Parathyroid adenoma (tissue), 2 donors: ENCODE results near the gene BIRC2.

Source experiments
- H2AFZ ChIP-seq: fragments of 300-600 bp; sonication (generic); one replicate; pipeline ENCODE4 v1.7.0; 2017; ENCODE audit warnings: antibody characterized with exemption, mild to moderate bottlenecking
- H3K27ac ChIP-seq: fragments of 300-600 bp; sonication (generic); one replicate; pipeline ENCODE4 v1.7.0; 2017
- H3K27me3 ChIP-seq: fragments of 300-600 bp; sonication (generic); one replicate; pipeline ENCODE4 v1.7.0; 2017; ENCODE audit warnings: low read length; ENCODE audit not compliant: control insufficient read depth, insufficient read depth
- H3K36me3 ChIP-seq: fragments of 300-600 bp; sonication (generic); one replicate; pipeline ENCODE4 v1.7.0; 2017; ENCODE audit warnings: low read length; ENCODE audit not compliant: control insufficient read depth, insufficient read depth
- H3K4me1 ChIP-seq: fragments of 300-600 bp; sonication (generic); one replicate; pipeline ENCODE4 v1.7.0; 2017; ENCODE audit warnings: control low read depth
- H3K4me2 ChIP-seq: fragments of 300-600 bp; sonication (generic); one replicate; pipeline ENCODE4 v1.7.0; 2017; ENCODE audit warnings: low read length
- H3K4me3 ChIP-seq: fragments of 300-600 bp; sonication (generic); one replicate; pipeline ENCODE4 v1.7.0; 2017; ENCODE audit warnings: low read depth, low read length
- H3K79me2 ChIP-seq: fragments of 300-600 bp; sonication (generic); one replicate; pipeline ENCODE4 v1.7.0; 2017; ENCODE audit warnings: control low read depth
- H3K9ac ChIP-seq: fragments of 300-600 bp; sonication (generic); one replicate; pipeline ENCODE4 v1.7.0; 2017; ENCODE audit warnings: mild to moderate bottlenecking
- H3K9me3 ChIP-seq: fragments of 300-600 bp; sonication (generic); one replicate; pipeline ENCODE4 v1.7.0; 2017; ENCODE audit warnings: low read length; ENCODE audit not compliant: control insufficient read depth
- CTCF ChIP-seq: fragments of 300-600 bp; sonication (generic); IDR thresholded peaks from one replicate; pipeline ENCODE4 v1.7.0; 2017; ENCODE audit warnings: antibody characterized with exemption, mild to moderate bottlenecking
- donor health status: primary hyperparathyroidism.

BIRC2 gene

GRCh38 chr11:102427068-102427467 is 80.1 kb downstream of the BIRC2 start:
- Histone ChIP-seq H3K9ac (no peak overlapping the region), H3K4me3 (no peak overlapping the region), H3K79me2 (no peaks in the 10 kb centered on the region), H2AFZ (no peak overlapping the region), H3K36me3 (no peaks in the 10 kb centered on the region), H3K9me3 (no peaks in the 10 kb centered on the region), H3K27me3 (no peaks in the 10 kb centered on the region), H3K4me1 (no peaks in the 10 kb centered on the region), H3K27ac (no peak overlapping the region), H3K4me2 (no peak overlapping the region)
- TF ChIP-seq CTCF: no peak
